HepG2 (cell line): ENCODE measurements around the gene CCNDBP1. TPM values are rescaled to one million over a fixed set of nuclear protein-coding genes. Genes with fewer than 3 reads are reported as not detected.

Source experiments
- ARHGAP35 ChIP-seq: sonication (generic); formaldehyde crosslinking; IDR thresholded peaks from 2 replicates; pipeline ENCODE4 v1.9.0; 2022; ENCODE audit warnings: mild to moderate bottlenecking, inconsistent platforms, moderate library complexity, missing genetic modification reagents, borderline replicate concordance
- ATF3 ChIP-seq: sonication (generic); formaldehyde crosslinking; IDR thresholded peaks from 2 replicates; pipeline ENCODE4 v1.4.0; 2020; ENCODE audit warnings: missing genetic modification reagents
- CREBL2 ChIP-seq: sonication (generic); formaldehyde crosslinking; IDR thresholded peaks from 2 replicates; pipeline ENCODE4 v1.8.1; 2023; ENCODE audit warnings: missing genetic modification reagents, mild to moderate bottlenecking, borderline replicate concordance
- EZH2 ChIP-seq: conservative IDR thresholded peaks from 2 replicates; pipeline ENCODE4 v1.6.1; 2012; ENCODE audit warnings: mild to moderate bottlenecking, low read depth, low read length, moderate library complexity
- KLF11 ChIP-seq: IDR thresholded peaks from 2 replicates; pipeline ENCODE4 v1.6.1; 2016; ENCODE audit warnings: missing compliant biosample characterization
- NFATC3 ChIP-seq: sonication (generic); formaldehyde crosslinking; IDR thresholded peaks from 2 replicates; pipeline ENCODE4 v1.5.1; 2020; ENCODE audit warnings: mild to moderate bottlenecking, missing genetic modification reagents
- PAXIP1 ChIP-seq: sonication (generic); formaldehyde crosslinking; conservative IDR thresholded peaks from 2 replicates; pipeline ENCODE4 v1.4.0; 2020; ENCODE audit warnings: mild to moderate bottlenecking, missing genetic modification reagents, moderate library complexity
- SALL2 ChIP-seq: sonication (generic); formaldehyde crosslinking; IDR thresholded peaks from 2 replicates; pipeline ENCODE4 v1.8.1; 2023; ENCODE audit warnings: mild to moderate bottlenecking, missing genetic modification reagents, inconsistent platforms
- TEAD3 ChIP-seq: optimal IDR thresholded peaks from 2 replicates; pipeline ENCODE3; 2016; ENCODE audit warnings: borderline replicate concordance
- ZBTB3 ChIP-seq: sonication (generic); formaldehyde crosslinking; IDR thresholded peaks from 2 replicates; pipeline ENCODE4 v1.4.0; 2020; ENCODE audit warnings: low read depth, mild to moderate bottlenecking, moderate library complexity, missing genetic modification reagents, borderline replicate concordance
- ZFP90 ChIP-seq: sonication (generic); formaldehyde crosslinking; IDR thresholded peaks from 2 replicates; pipeline ENCODE4 v1.8.0; 2022; ENCODE audit warnings: missing genetic modification reagents, mild to moderate bottlenecking, inconsistent platforms, borderline replicate concordance
- ZNF318 ChIP-seq: sonication (generic); formaldehyde crosslinking; IDR thresholded peaks from 2 replicates; pipeline ENCODE4 v1.4.0; 2020; ENCODE audit warnings: mild to moderate bottlenecking, missing genetic modification reagents
- ZNF331 ChIP-seq: sonication (generic); formaldehyde crosslinking; IDR thresholded peaks from 2 replicates; pipeline ENCODE4 v1.4.0; 2020; ENCODE audit warnings: missing genetic modification reagents
- ZSCAN21 ChIP-seq: sonication (generic); formaldehyde crosslinking; IDR thresholded peaks from 2 replicates; pipeline ENCODE4 v1.8.0; 2022; ENCODE audit warnings: mild to moderate bottlenecking, missing genetic modification reagents, moderate library complexity, borderline replicate concordance
- polyA plus RNA-seq, 8 experiments: library from polyadenylated mRNA; depleted of rRNA in 3 of 8; stranded (reverse) in 7 of 8; unstranded in 1 of 8; fragments of >200 nt; fragmentation: Illumina TruSeq in 4 of 8; extraction: Trizol in 4 of 8; gene quantifications; 2 replicates each; pipeline versions ENCODE4 v1.2.1 to v1.2.3, GENCODE V29; 2011 to 2016; ENCODE audit warnings: low read depth in 4 of 8, missing spikeins in 1 of 8, mixed read lengths in 1 of 8; ENCODE audit not compliant: insufficient read depth in 1 of 8
- total RNA-seq, 5 experiments: library from RNA; depleted of rRNA; stranded (reverse); fragments of >200 nt; fragmentation: Illumina TruSeq; extraction: Trizol; gene quantifications; 2 replicates each; pipeline ENCODE4 v1.2.3, GENCODE V29; 2016; ENCODE audit warnings: low read depth in 1 of 5

The CCNDBP1 gene
- total and polyA plus RNA-seq, 2 of the 13 experiments (the other 11 are each of a cell fraction or from before 2014, with no cell fraction given): 24.8 to 42.3 TPM

- no peak for TF ChIP-seq ZNF318 (CRISPR knock-in tag)
- TF ChIP-seq ZBTB3 (CRISPR knock-in tag): no peak
- no peak for TF ChIP-seq ATF3 (CRISPR knock-in tag)
- TF ChIP-seq ZSCAN21 (CRISPR knock-in tag): peak; percentile 23; the same call in 1 of the 2 replicates
- TF ChIP-seq KLF11 (CRISPR knock-in tag): no peak
- TF ChIP-seq ARHGAP35 (CRISPR knock-in tag): no peak
- no peak for TF ChIP-seq TEAD3 (CRISPR knock-in tag)
- TF ChIP-seq ZNF331: no peak
- no peak for TF ChIP-seq CREBL2
- TF ChIP-seq ZFP90 (CRISPR knock-in tag): no peak
- no peak for TF ChIP-seq SALL2 (CRISPR knock-in tag)
- no peak for TF ChIP-seq PAXIP1 (CRISPR knock-in tag)
- no peak for TF ChIP-seq EZH2
- TF ChIP-seq NFATC3 (CRISPR knock-in tag): 0 out of 2 replicates have a peak, but pooled peaks have one; percentile 45
Measured at GRCh38 chr15:43186003-43186353, 775 bp downstream of the CCNDBP1 start (continued).
